ENCODE results near the gene SELENON.

The SELENON gene

DNA sequence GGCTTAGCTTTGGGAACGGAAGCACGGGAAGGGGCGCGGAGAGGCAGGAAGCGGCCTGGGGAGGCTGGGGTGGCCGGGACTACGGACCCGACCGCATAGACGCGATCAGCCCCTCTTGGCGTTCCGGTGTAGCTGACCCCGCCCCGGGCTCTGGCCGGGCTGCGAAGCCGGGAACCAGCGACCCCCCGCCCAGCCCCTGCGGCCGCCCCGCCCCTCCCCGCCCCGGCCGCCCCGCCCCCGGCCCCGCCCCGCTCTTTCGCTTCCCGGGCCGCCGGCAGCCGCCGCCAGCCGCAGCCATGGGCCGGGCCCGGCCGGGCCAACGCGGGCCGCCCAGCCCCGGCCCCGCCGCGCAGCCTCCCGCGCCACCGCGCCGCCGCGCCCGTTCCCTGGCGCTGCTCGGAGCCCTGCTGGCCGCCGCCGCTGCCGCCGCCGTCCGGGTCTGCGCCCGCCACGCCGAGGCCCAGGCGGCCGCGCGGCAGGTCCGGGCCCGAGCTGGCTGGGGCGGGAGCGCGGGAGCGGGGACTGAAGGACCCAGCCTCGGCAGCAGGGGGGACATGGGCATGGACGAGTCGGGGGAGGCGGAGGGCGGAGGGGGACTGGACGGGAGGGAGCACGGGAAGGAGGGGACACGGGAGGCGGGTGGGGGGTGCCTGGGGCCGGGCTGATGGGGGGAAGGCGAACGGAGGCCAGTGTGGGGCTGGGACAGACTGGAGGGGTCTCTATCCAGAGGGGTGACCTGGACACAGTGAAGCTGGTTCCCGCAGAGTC lies at the start of gene SELENON:
Gene SELENON (plus strand): TSS at position 259 of the 768 bp plus-strand sequence. CDS start 38 bp downstream, at position 297.
- no peak for DNase-seq (ENCODE audit: low read depth in 2 of 2)

DNA sequence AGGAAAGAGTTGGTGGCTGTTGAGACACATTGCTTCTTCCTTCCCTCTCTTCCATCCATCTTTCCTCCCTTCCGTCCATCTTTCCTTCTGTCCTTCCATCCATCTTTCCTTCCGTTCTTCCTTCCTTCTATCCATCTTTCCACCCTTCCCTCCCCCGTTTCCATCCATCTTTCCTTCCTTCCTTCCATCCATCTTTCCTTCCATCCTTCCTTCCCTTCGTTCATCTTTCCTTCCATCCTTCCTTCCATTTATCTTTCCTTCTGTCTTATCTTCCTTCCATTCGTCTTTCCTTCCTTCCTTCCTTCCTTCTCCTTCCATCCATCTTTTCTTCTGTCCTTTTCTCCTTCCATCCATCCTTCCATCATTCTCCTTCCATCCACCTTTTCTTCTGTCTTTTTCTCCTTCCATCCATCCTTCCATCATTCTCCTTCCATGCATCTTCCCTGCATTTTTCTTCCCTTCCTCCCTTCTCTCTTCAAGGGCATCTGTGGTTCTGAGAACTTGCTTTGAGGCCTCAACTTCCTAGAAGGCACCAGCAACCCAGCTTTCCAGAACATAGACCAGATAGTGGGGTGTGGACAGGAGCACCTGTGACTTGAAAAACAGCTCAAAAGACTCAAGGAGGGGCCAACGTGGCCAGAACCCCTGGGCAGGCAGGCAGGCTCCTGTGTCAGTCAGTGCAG lies 48.9 kb upstream of the SELENON start:
- no peak for DNase-seq (ENCODE audit: low read depth in 2 of 2)

GRCh38 chr1:25754470-25755181 lies 45.4 kb upstream of the SELENON start:
- DNase-seq (ENCODE audit: low read depth in 2 of 2): no peak

DNA sequence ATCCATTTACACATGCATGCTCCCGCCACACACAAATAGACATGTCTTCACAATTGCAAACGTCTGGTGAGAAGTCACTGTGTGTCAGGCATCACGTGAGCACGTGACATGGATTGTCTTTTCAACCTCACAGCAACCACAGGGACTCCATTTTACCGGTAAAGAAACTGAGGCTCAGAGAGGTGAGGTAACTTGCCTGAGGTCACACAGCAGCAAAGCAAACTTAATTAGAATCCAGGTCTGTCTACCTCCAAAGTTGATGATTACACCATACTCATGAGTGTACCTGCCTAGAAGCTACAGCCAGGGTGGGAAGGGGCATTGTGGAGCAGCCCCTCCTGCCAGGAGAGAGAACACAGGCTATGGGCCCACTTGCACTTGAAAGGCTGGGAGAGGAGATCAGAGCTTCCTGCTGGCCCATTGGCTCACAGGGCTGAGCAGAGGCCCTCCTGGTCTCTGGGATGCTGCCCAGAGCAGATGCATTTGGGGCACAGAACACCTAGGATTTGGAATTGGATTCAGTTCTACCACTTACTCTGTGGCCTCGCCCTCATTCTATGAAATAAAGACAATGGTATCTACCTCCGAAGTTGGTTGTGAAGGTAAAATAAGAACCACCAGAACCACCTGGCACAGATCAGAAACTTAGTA lies 44.4 kb upstream of the SELENON start:
- DNase-seq (ENCODE audit: low read depth in 2 of 2): no peak

GRCh38 chr1:25756215-25756614 lies 43.8 kb upstream of the SELENON start:
- no peak for DNase-seq (ENCODE audit: low read depth in 2 of 2)

- no peak for DNase-seq (ENCODE audit: low read depth in 2 of 2)
These were observed 42.7 kb upstream of the SELENON start for GRCh38 chr1:25757151-25757845.

DNA sequence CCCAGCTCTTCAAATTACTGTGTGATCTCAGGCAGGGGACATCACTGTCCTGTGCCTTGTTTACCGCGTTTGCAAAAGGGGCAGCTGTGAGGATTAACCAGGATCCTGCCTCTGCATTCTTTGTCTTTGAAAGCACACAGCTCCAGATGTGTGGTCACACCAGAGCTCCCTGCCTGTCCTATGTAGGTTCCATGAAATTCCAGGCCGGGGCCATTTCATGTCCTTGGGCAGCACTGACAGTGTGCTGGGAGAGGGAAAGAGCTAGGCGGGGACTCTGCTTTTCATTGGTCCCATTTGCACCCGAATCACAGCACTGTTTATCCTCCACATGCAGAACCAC lies 42.2 kb upstream of the SELENON start:
- DNase-seq (ENCODE audit: low read depth in 2 of 2): no peak

- no peak for DNase-seq (ENCODE audit: low read depth in 2 of 2)
These were observed 41.4 kb upstream of the SELENON start for GRCh38 chr1:25758466-25759070.

DNA sequence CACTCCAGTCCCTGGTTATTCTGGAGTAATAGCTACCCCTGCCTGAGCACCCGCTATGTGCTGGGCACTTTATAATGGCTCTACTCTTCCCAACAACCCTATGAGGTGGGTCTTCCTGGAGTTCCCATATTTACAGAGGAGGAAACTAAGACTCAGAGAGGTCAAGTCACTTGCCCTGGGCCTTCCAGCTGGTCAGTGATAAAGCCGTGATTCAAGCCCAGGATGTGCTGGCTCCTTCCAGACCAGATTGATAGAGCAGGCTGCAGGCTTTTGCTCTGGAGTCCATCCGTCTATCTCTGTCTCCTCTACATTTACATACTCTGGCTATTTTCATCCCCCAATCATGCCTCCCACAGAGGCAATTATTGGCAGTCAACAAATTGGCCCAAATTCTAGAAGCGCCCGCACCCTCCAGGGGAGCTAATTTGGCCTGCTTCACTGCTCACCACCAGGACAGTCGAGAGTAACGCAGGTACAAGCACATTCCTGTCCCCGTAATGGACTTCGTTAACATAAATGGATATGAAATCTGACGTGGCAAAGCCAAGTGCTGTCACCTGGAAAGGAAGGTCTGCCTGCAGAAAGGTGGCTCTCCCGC lies 39.8 kb upstream of the SELENON start:
- no peak for DNase-seq (ENCODE audit: low read depth in 2 of 2)

DNA sequence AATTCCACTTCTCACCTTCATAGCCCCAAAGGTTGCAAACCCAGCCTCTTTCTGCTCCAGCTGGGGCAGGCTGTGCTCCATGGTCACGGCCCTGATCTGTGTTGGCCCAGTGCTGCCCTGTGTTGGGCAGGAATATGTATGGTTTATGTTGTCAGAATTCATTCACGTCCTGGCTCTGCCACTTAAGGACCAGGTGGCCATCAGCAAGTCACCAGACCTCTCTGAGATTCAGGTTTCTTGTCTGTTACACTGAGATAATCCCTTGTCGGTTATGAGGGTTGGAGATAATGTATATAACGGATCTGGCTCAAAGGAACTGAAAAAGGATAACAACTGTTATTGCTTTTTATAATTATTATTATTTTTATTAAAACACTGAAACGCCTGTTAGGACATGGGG lies 39.1 kb upstream of the SELENON start:
- no peak for DNase-seq (ENCODE audit: low read depth in 2 of 2)

DNA sequence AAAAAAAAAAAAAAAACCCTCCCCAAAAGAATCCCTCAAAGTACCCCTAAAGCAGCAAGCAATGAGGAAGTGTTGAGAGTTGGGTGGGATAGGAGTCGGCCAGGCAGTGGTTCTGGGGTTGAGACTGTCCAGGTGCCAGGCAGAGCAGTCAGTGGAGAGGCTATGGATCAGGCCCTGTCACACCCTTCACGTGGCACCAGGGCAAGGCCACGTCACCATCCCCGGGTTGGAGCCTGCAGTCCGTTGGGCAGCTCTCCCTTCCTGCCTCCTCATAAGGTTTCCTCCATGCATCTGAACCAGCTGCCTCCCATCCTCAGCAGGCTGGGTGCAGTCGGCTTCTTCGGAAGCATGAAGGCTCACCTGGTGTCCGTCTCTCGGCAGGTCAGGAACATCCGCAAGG lies 36.5 kb upstream of the SELENON start:
- DNase-seq (ENCODE audit: low read depth in 2 of 2): no peak

- no peak for DNase-seq (ENCODE audit: low read depth in 2 of 2)
These were observed 34.7 kb upstream of the SELENON start for GRCh38 chr1:25765136-25765922.

DNA sequence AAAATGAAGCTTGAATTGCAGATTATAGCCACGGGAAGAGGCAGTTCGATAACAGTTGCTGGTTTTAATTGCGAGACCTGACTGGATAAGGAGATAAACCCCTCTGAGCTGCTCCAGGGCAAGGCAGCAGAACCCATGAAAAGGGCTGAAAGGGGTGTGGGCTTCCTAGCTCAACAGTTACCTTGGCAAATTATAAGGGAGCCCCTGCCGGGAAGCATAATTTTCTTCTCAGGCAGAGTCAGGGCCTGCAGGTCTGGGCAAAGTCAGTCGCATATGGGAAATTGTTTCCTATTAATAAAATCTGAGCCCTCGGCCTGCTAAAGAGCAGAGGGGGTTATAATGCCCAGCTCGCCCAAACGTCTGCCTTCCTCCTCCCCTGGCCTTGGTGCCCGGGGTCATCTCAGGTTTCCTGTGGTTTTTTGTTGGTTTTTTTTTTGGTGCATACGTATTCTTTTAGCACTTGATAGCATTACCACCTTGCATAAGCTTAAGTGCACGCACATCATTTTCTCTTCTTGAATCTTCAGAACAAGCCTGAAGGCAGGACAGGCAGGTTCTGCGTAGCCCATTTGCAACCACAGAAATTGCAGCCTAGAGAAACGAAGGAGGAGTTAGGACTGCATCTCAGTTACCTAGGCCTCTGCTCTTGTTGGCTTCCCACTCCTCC lies 33.9 kb upstream of the SELENON start:
- DNase-seq (ENCODE audit: low read depth in 2 of 2): no peak

DNA sequence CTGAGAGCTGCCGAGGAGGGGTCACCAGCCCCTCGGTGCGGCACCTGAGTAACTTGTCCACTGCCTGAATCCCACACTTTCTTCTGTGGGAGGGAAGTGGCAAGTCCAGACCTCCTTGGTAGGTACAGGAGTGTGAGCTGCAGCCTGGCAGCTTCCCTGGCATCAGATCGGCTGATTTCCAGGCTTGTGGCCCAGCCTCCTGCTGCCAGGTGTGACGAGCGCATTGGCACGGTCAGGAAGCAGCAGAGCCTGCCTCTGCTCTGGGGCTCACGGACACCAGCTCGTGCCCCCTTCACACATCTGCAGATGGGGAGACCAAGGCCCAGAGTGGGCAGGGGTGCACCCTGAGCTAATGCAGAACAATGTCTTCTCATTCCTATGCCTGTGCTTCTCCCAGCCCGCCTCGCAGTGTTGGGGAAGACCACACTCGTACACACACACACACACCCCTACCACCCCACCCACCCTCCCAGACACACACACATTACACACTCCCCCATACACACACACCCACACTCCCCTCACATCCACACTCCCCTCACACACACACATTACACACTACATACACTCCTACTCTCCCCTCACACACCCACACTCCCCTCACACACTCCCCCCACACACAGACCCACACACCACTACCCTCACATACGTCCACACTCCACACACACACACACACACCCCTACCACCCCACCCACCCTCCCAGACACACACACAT lies 33.1 kb upstream of the SELENON start:
- DNase-seq (ENCODE audit: low read depth in 2 of 2): no peak

- no peak for DNase-seq (ENCODE audit: low read depth in 2 of 2)
These were observed 32.6 kb upstream of the SELENON start for GRCh38 chr1:25767437-25767770.

DNA sequence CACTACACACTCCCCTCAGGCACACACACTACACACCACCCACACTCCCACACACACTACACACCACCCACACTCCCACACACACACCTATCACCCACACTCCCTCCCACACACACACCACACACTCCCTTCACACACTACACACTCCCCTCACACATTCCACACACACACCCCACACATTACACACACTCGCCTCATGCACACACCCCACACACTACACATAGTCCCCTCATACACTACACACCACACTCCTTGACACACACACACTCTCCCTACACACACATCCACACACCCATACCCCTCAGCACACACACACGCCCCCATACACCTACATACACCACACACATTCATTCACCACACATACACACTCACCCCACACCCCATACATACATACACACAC lies 31.0 kb upstream of the SELENON start:
- no peak for DNase-seq (ENCODE audit: low read depth in 2 of 2)

DNA sequence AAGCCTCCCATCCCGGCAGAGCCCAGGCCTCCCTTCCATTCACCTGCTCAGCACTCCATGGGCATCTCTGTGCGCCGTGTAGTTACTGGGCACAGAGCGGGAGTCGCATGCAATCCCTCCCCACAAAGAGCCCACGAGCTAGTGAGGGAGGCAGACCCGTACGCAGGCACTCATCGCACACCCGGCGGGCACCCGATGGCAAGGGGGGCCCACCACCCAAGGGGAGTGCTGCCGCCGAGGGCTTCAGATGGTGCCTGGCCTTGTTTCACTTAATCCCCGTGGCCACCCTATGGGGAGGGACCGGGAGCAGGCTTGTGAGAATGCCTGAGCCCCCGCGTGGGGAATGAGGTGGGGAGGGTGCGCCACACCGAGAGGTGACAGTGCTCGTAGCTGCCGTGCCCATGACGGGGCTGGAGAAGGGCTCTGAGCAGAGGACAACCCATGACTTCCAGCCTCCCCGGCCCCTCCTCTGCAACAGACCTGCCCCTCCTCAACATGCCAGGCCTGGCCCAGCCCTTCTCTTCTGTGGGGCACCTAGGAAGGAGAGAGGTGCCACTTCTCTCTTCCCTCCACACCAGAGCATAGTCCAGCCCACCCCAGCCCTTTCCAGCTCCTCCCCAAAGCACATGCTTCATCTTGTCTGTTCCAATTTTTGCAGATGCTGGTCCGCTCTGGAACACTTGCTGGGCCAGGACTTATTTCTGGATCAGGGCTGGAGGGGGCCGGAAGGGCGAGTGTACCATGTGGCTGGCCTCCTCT lies 30.2 kb upstream of the SELENON start:
- DNase-seq (ENCODE audit: low read depth in 2 of 2): no peak

DNA sequence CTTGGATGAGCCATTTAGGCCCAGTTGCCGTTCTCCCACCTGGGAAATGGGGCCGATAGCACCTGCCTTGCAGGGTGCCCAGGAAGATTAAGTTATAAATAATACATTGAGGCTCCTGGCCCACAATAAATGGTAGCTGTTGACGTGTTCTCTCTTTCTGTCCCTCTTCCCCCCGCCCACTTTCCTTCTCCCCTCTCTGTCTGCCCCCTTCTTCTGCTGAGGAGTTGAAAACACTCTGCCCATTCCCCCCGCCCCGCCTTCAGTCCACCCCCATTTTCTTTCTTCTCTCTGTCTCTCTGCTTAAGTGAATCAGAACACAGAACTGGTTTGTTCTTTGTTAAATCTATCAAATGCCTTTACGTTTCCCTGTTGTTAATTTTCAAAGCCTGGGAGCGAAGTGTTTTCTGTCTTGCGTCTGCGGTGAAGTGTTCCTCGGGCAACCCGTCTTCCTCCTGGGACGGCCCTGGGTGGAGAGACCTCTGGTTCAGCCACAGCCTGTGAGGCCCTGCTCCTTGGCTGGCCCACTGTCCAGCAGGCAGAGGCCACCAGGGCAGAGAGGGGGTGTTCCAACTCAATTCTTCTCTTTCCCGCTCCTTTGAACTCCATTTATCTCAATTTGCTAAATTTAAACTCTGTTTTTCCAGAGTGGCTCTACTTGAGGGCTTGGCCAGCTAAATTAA lies 29.3 kb upstream of the SELENON start:
- no peak for DNase-seq (ENCODE audit: low read depth in 2 of 2)
